Thyroid gland (tissue), 4 donors: ENCODE data around the gene AGGF1. TPM values are rescaled to one million over a fixed set of nuclear protein-coding genes. Genes with fewer than 3 reads are reported as not detected.
"Not testable (repeated sequence)": the region's sequence is repeated elsewhere in the genome, so short reads cannot be mapped to it uniquely, and the experiment has no call there.

Source experiments
- DNase-seq, 2 donors: peaks; one replicate each; pipeline ENCODE4 v3.0.0-alpha.2; 2019
- H3K27ac ChIP-seq, 3 donors: fragments of 200-600 bp; sonication (generic); 1 replicate in 2 of 3; 2 replicates in 1 of 3; pipeline ENCODE4 v1.5.1; 2016 to 2019; ENCODE audit warnings: mild to moderate bottlenecking in 1 of 3, moderate library complexity in 1 of 3
- H3K27me3 ChIP-seq: fragments of 200-600 bp; sonication (generic); one replicate; pipeline ENCODE4 v1.5.1; 2019
- H3K36me3 ChIP-seq, 2 donors: fragments of 200-600 bp; sonication (generic); one replicate each; pipeline ENCODE4 v1.5.1; 2016 to 2019
- H3K4me1 ChIP-seq, 2 donors: fragments of 200-600 bp; sonication (generic); one replicate each; pipeline ENCODE4 v1.5.1; 2017 to 2019
- H3K4me3 ChIP-seq, 3 donors: fragments of 200-600 bp; sonication (generic); replicated peaks in 1 of 3; 1 replicate in 2 of 3; 2 replicates in 1 of 3; pipeline ENCODE4 v1.5.1; 2016; ENCODE audit warnings: mild to moderate bottlenecking in 1 of 3
- H3K9me3 ChIP-seq: fragments of 200-600 bp; sonication (generic); one replicate; pipeline ENCODE4 v1.5.1; 2017
- CTCF ChIP-seq, 6 experiments: fragments of 200-600 bp in 3 of 6; fragments of 450-650 bp in 3 of 6; sonication (generic) in 3 of 6; IDR thresholded peaks; one replicate each; pipeline ENCODE4 v1.5.1; 2016 to 2019; ENCODE audit warnings: antibody characterized with exemption in 6 of 6, mild to moderate bottlenecking in 2 of 6, inconsistent platforms in 1 of 6, moderate library complexity in 1 of 6
- POLR2A ChIP-seq, 2 donors: fragments of 450-650 bp; IDR thresholded peaks; one replicate each; pipeline ENCODE4 v1.6.1; 2017; ENCODE audit warnings: antibody characterized with exemption in 2 of 2, mild to moderate bottlenecking in 2 of 2, moderate library complexity in 1 of 2
- WGBS, 2 donors: methylation state at CpG; one replicate each; pipeline ENCODE4 v1.1.5; 2017; 5-methylcytosine and 5-hydroxymethylcytosine counted together
- intact Hi-C: fragments of 100-400 bp; cut with DNase I; formaldehyde crosslinking; loops from one replicate; pipeline ENCODE4 v1.15.1; 2023
- total RNA-seq, 4 donors: library from RNA; depleted of rRNA; stranded (reverse); fragments of >200 nt; gene quantifications; one replicate each; pipeline ENCODE4 v1.2.3, GENCODE V29; 2016

AGGF1 gene
- total RNA-seq, 4 donors from 2014 or later: 24.9 to 43.7 (median 28.3) TPM

GRCh38 chr5:76986825-76987526 is 43.2 kb upstream of the AGGF1 start:
- WGBS, 2 donors: 64 to 69% methylated on average over 6 of the region's 6 CpGs
- H3K4me1 ChIP-seq: no peaks in the 10 kb centered on the region
- H3K27ac ChIP-seq: no peak overlapping the region
- TF ChIP-seq POLR2A (IDR thresholded peaks at IDR 0.05): no peak
- no peak for TF ChIP-seq CTCF (IDR thresholded peaks at IDR 0.05)
- no peaks in the 10 kb centered on the region for H3K27me3 ChIP-seq
- no peaks in the 10 kb centered on the region for H3K36me3 ChIP-seq
- H3K9me3 ChIP-seq: no peaks in the 10 kb centered on the region
- DNase-seq: no peak
- no peak overlapping the region for H3K4me3 ChIP-seq
- intact Hi-C loops: no loop called here

- H3K36me3 ChIP-seq: no peaks in the 10 kb centered on the region
- WGBS, 2 donors: 51 to 56% methylated on average over 5 of the region's 5 CpGs
- intact Hi-C loops: no loop called here
- no peak overlapping the region for H3K4me3 ChIP-seq
- peak in 1 of 2 donors; percentile 1 for DNase-seq
- H3K27me3 ChIP-seq: no peaks in the 10 kb centered on the region
- TF ChIP-seq POLR2A (IDR thresholded peaks at IDR 0.05): no peak
- H3K27ac ChIP-seq: no peak overlapping the region
- no peaks in the 10 kb centered on the region for H3K9me3 ChIP-seq
- H3K4me1 ChIP-seq: no peaks in the 10 kb centered on the region
These were observed 39.2 kb upstream of the AGGF1 start for GRCh38 chr5:76990899-76991459.

GRCh38 chr5:76993436-76993835 is 36.8 kb upstream of the AGGF1 start:
- DNase-seq, H3K4me3 ChIP-seq, intact Hi-C loops, H3K36me3 ChIP-seq, H3K27ac ChIP-seq, H3K9me3 ChIP-seq, H3K27me3 ChIP-seq, H3K4me1 ChIP-seq: not testable (repeated sequence)
- 91 to 92% methylated on average over 9 of the region's 9 CpGs for WGBS, 2 donors

- 78% methylated on average over 6 of the region's 6 CpGs for WGBS, 2 donors
- H3K9me3 ChIP-seq: no peaks in the 10 kb centered on the region
- no peak for TF ChIP-seq POLR2A (IDR thresholded peaks at IDR 0.05)
- TF ChIP-seq CTCF (IDR thresholded peaks at IDR 0.05): no peak
- H3K27ac ChIP-seq: no peak overlapping the region
- H3K4me3 ChIP-seq: no peak overlapping the region
- intact Hi-C loops: no loop called here
- H3K27me3 ChIP-seq: no peaks in the 10 kb centered on the region
- H3K4me1 ChIP-seq: no peaks in the 10 kb centered on the region
- no peak for DNase-seq
- no peaks in the 10 kb centered on the region for H3K36me3 ChIP-seq
These were observed 35.9 kb upstream of the AGGF1 start for GRCh38 chr5:76994337-76994736.

- intact Hi-C loops, H3K36me3 ChIP-seq, H3K9me3 ChIP-seq, H3K27me3 ChIP-seq, DNase-seq, H3K27ac ChIP-seq, H3K4me3 ChIP-seq, H3K4me1 ChIP-seq: not testable (repeated sequence)
- 92 to 95% methylated on average over 4 of the region's 4 CpGs for WGBS, 2 donors
These were observed 32.0 kb upstream of the AGGF1 start for GRCh38 chr5:76998251-76998650.

- intact Hi-C loops: no loop called here
- Histone ChIP-seq H3K27ac (no peak overlapping the region), H3K4me3 (no peak overlapping the region), H3K9me3 (no peaks in the 10 kb centered on the region), H3K4me1 (no peaks in the 10 kb centered on the region), H3K36me3 (no peaks in the 10 kb centered on the region), H3K27me3 (no peaks in the 10 kb centered on the region)
- DNase-seq: no peak
- 68 to 72% methylated on average over 2 of the region's 2 CpGs for WGBS, 2 donors
- TF ChIP-seq POLR2A (IDR thresholded peaks at IDR 0.05) (no peak), CTCF (IDR thresholded peaks at IDR 0.05) (no peak)
These were observed 30.8 kb upstream of the AGGF1 start for GRCh38 chr5:76999451-76999850.
